Breast epithelium (tissue), 3 donors: ENCODE data around the gene METTL5.

Source experiments
- CTCF ChIP-seq, 3 donors: fragments of 450-650 bp; IDR thresholded peaks; one replicate each; pipeline ENCODE4 v1.5.1; 2016 to 2017; ENCODE audit warnings: antibody characterized with exemption in 3 of 3, mild to moderate bottlenecking in 3 of 3, moderate library complexity in 3 of 3
- POLR2A ChIP-seq: fragments of 450-650 bp; IDR thresholded peaks from one replicate; pipeline ENCODE4 v1.6.1; 2016; ENCODE audit warnings: antibody characterized with exemption, mild to moderate bottlenecking, moderate library complexity
- POLR2AphosphoS5 ChIP-seq, 3 donors: sonication (generic); formaldehyde crosslinking; IDR thresholded peaks; one replicate each; pipeline ENCODE4 v1.6.1; 2017; ENCODE audit warnings: antibody characterized with exemption in 3 of 3

- TF ChIP-seq CTCF (IDR thresholded peaks at IDR 0.05), result peak; percentile 41 to 96 (median 80)
- TF ChIP-seq POLR2A, result no peak
- TF ChIP-seq POLR2AphosphoS5 (IDR thresholded peaks at IDR 0.05), result peak in 1 of 3 donors; percentile 73
Observed at GRCh38 chr2:169824373-169825333, at the start of gene METTL5.
